A549 (cell line): Measurements from ENCODE around the gene SLCO2A1. TPM values are rescaled to one million over a fixed set of nuclear protein-coding genes. Genes with fewer than 3 reads are reported as not detected.
A peak's percentile ranks its signal among the peaks of the same experiment; 100 is the strongest.

Experiments
- ATAC-seq, 2 experiments: fragments of 200-7000 bp in 1 of 2; fragments of >200 bp in 1 of 2; cut with Nextera tagmentation in 1 of 2; cut with Tn5 transposase in 1 of 2; 3 replicates each; pipeline versions ENCODE4 v1.8.0 to v1.9.1; 2018 to 2020; ENCODE audit warnings: mild to moderate bottlenecking in 1 of 2, moderate library complexity in 1 of 2
- CTCF ChIA-PET: fragments of 300-600 bp; sonication (Branson Sonifier 250); formaldehyde crosslinking; extraction: SDS; loops from one replicate; lab custom pipeline; 2021; ENCODE audit warnings: antibody characterized with exemption, inconsistent platforms; lab: Yijun Ruan, JAX
- POLR2A ChIA-PET: fragments of 350-600 bp; formaldehyde crosslinking; extraction: SDS; loops from one replicate; lab custom pipeline; 2021; ENCODE audit warnings: antibody characterized with exemption, inconsistent platforms; lab: Yijun Ruan, JAX
- DNase-seq, 2 experiments: peaks; one replicate each; pipeline versions ENCODE4 v3.0.0 to v3.0.0-alpha.2; 2011 to 2016; ENCODE audit warnings: low read depth in 1 of 2, low spot score in 1 of 2
- FAIRE-seq: peaks from 2 replicates; lab custom pipeline; 2011; peaks lifted over from hg19 to GRCh38; lab: Jason Lieb, UNC
- H3K27ac ChIP-seq, 2 experiments: fragments of >200 bp; sonication (Bioruptor Twin); formaldehyde crosslinking; 3 replicates each; pipeline ENCODE4 v1.5.1; 2016 to 2017
- H3K4me1 ChIP-seq: fragments of >200 bp; sonication (Bioruptor Twin); formaldehyde crosslinking; 3 replicates; pipeline ENCODE4 v1.6.1; 2016
- H3K4me2 ChIP-seq: fragments of >200 bp; sonication (Bioruptor Twin); formaldehyde crosslinking; 3 replicates; pipeline ENCODE4 v1.6.1; 2016
- H3K4me3 ChIP-seq: fragments of >200 bp; sonication (Bioruptor Twin); formaldehyde crosslinking; 3 replicates; pipeline ENCODE4 v1.5.1; 2016
- H3K9me3 ChIP-seq: fragments of >200 bp; sonication (Bioruptor Twin); formaldehyde crosslinking; 3 replicates; pipeline ENCODE4 v1.6.1; 2016
- CBX8 ChIP-seq: fragments of 200-600 bp; sonication (generic); IDR thresholded peaks from 2 replicates; pipeline ENCODE4 v1.6.1; 2016
- CEBPB ChIP-seq, 2 experiments: fragments of >200 bp in 1 of 2; sonication (Bioruptor Twin) in 1 of 2; formaldehyde crosslinking in 1 of 2; IDR thresholded peaks; 2 replicates each; pipeline ENCODE4 v1.6.1; 2012 to 2016
- CHD2 ChIP-seq: fragments of 150-350 bp; IDR thresholded peaks from 2 replicates; pipeline ENCODE4 v1.6.1; 2014; ENCODE audit warnings: low read length; ENCODE audit not compliant: partially characterized antibody
- EHMT2 ChIP-seq: fragments of 200-600 bp; sonication (generic); IDR thresholded peaks from 2 replicates; pipeline ENCODE4 v1.6.1; 2016; ENCODE audit warnings: antibody characterized with exemption, low read depth, mild to moderate bottlenecking, moderate library complexity
- ESRRA ChIP-seq: fragments of 150-350 bp; IDR thresholded peaks from 2 replicates; pipeline ENCODE4 v1.6.1; 2014; ENCODE audit warnings: mild to moderate bottlenecking, low read length, borderline replicate concordance
- FOSL2 ChIP-seq, 2 experiments: fragments of 450-650 bp in 1 of 2; fragments of >200 bp in 1 of 2; sonication (Bioruptor Twin) in 1 of 2; formaldehyde crosslinking; IDR thresholded peaks; 2 replicates each; pipeline versions ENCODE4 v1.5.0 to v1.6.1; 2016 to 2020; ENCODE audit warnings: mild to moderate bottlenecking in 1 of 2, moderate library complexity in 1 of 2
- GATA3 ChIP-seq: IDR thresholded peaks from 2 replicates; pipeline ENCODE4 v1.6.1; 2012; ENCODE audit warnings: borderline replicate concordance
- HDAC2 ChIP-seq: fragments of 200-600 bp; sonication (generic); IDR thresholded peaks from 2 replicates; pipeline ENCODE4 v1.6.1; 2016
- HEYL ChIP-seq: fragments of 250-450 bp; sonication (Bioruptor Pico); IDR thresholded peaks from 2 replicates; pipeline ENCODE4 v1.8.0; 2021; ENCODE audit warnings: mild to moderate bottlenecking, moderate library complexity
- HOXB13 ChIP-seq: fragments of 250-450 bp; sonication (Bioruptor Pico); IDR thresholded peaks from 2 replicates; pipeline ENCODE4 v1.5.0; 2020; ENCODE audit warnings: low read depth, mild to moderate bottlenecking, moderate library complexity
- HOXB5 ChIP-seq: fragments of 250-450 bp; sonication (Bioruptor Pico); IDR thresholded peaks from 2 replicates; pipeline ENCODE4 v1.5.0; 2020; ENCODE audit warnings: mild to moderate bottlenecking, moderate library complexity
- JUNB ChIP-seq: fragments of >200 bp; sonication (Bioruptor Twin); formaldehyde crosslinking; IDR thresholded peaks from 2 replicates; pipeline ENCODE4 v1.6.1; 2016
- MYC ChIP-seq: IDR thresholded peaks from 2 replicates; pipeline ENCODE4 v1.6.1; 2012; ENCODE audit warnings: mild to moderate bottlenecking, inconsistent platforms, low read length, improper control_type of control experiment, borderline replicate concordance
- NFE2L2 ChIP-seq: fragments of 150-350 bp; conservative IDR thresholded peaks from 2 replicates; pipeline ENCODE4 v1.6.1; 2014; ENCODE audit warnings: low read length
- NPAS2 ChIP-seq: fragments of 250-450 bp; sonication (Bioruptor Pico); IDR thresholded peaks from 2 replicates; pipeline ENCODE4 v1.8.0; 2022; ENCODE audit warnings: mild to moderate bottlenecking, moderate library complexity, borderline replicate concordance
- NR3C1 ChIP-seq: fragments of >200 bp; sonication (Bioruptor Twin); formaldehyde crosslinking; IDR thresholded peaks from 3 replicates; pipeline ENCODE4 v1.6.1; 2017
- POLR2AphosphoS2 ChIP-seq: conservative IDR thresholded peaks from 2 replicates; pipeline ENCODE4 v1.6.1; 2012; ENCODE audit warnings: low read length, improper control_type of control experiment, inconsistent platforms
- RAD21 ChIP-seq, 2 experiments: fragments of >200 bp in 1 of 2; sonication (Bioruptor Twin) in 1 of 2; formaldehyde crosslinking in 1 of 2; IDR thresholded peaks in 1 of 2; conservative IDR thresholded peaks in 1 of 2; 2 replicates in 1 of 2; 3 replicates in 1 of 2; pipeline ENCODE4 v1.6.1; 2012 to 2018; ENCODE audit warnings: inconsistent platforms in 1 of 2
- RFX5 ChIP-seq: fragments of 450-650 bp; IDR thresholded peaks from 2 replicates; pipeline ENCODE4 v1.7.1; 2014; ENCODE audit warnings: antibody characterized with exemption, mild to moderate bottlenecking, moderate library complexity
- SMC3 ChIP-seq: fragments of >200 bp; sonication (Bioruptor Twin); formaldehyde crosslinking; IDR thresholded peaks from 3 replicates; pipeline ENCODE4 v1.6.1; 2018; ENCODE audit warnings: inconsistent platforms
- TFCP2L1 ChIP-seq: fragments of 250-450 bp; sonication (Bioruptor Pico); IDR thresholded peaks from 2 replicates; pipeline ENCODE4 v1.5.0; 2021; ENCODE audit warnings: mild to moderate bottlenecking
- TP53 ChIP-seq: fragments of 250-450 bp; sonication (Bioruptor Pico); IDR thresholded peaks from 2 replicates; pipeline ENCODE4 v1.5.0; 2021; ENCODE audit warnings: mild to moderate bottlenecking, moderate library complexity
- ZFP36 ChIP-seq: fragments of 450-650 bp; IDR thresholded peaks from 2 replicates; pipeline ENCODE4 v1.6.1; 2014; ENCODE audit warnings: borderline replicate concordance; ENCODE audit not compliant: partially characterized antibody
- ZNF302 ChIP-seq: fragments of 250-450 bp; sonication (Bioruptor Pico); IDR thresholded peaks from 2 replicates; pipeline ENCODE4 v1.9.0; 2021; ENCODE audit warnings: inconsistent platforms, mild to moderate bottlenecking, moderate library complexity
- WGBS: methylation state at CpG from one replicate; pipeline ENCODE4 v1.1.6; 2017; ENCODE audit errors: missing lambda C conversion rate; 5-methylcytosine and 5-hydroxymethylcytosine counted together
- polyA plus RNA-seq, 4 experiments: library from polyadenylated mRNA; depleted of rRNA in 3 of 4; stranded (reverse); fragments of >200 nt; fragmentation: RNase III in 1 of 4; extraction: RNeasy Plus Mini Kit Qiagen cat#74134 plus additional on column Dnase treatment in 1 of 4; gene quantifications; 2 replicates in 3 of 4; 3 replicates in 1 of 4; pipeline ENCODE4 v1.2.3, GENCODE V29; 2011 to 2017
- TF ChIP-seq, protein P1 (sequence below): fragments of 250-450 bp; sonication (Bioruptor Pico); IDR thresholded peaks from 2 replicates; pipeline ENCODE4 v1.5.0; 2020; ENCODE audit warnings: low read depth, mild to moderate bottlenecking, moderate library complexity
- TF ChIP-seq, protein P2 (sequence below): fragments of >200 bp; sonication (Bioruptor Twin); formaldehyde crosslinking; IDR thresholded peaks from 3 replicates; pipeline ENCODE4 v1.6.1; 2016
- TF ChIP-seq, protein P3 (sequence below): fragments of 200-600 bp; sonication (generic); IDR thresholded peaks from 2 replicates; pipeline ENCODE4 v1.6.1; 2016; ENCODE audit warnings: antibody characterized with exemption, mild to moderate bottlenecking, moderate library complexity

Gene SLCO2A1
- polyA plus RNA-seq, 2 of the 4 experiments (the other 2 are of a cell fraction): 0.12 TPM; not detected in 1

GRCh38 chr3:133992951-133993620 lies 36.6 kb downstream of the SLCO2A1 start:
- Histone ChIP-seq H3K27ac (no peak overlapping the region), H3K4me2 (no peak overlapping the region), H3K4me3 (no peak overlapping the region), H3K4me1 (no peaks in the 10 kb centered on the region), H3K9me3 (no peaks in the 10 kb centered on the region)
- FAIRE-seq: no peak
- ChIA-PET CTCF (interaction anchor here (0.8 kb wide), 1 partner anchor 9 kb away, joined by 3 read pairs; no protein-coding TSS in a partner anchor), POLR2A (no interaction called here)
- no peak for TF ChIP-seq SMC3
- TF ChIP-seq JUNB: no peak
- TF ChIP-seq NFE2L2: no peak
- TF ChIP-seq TP53: no peak
- no peak for TF ChIP-seq HEYL (CRISPR knock-in tag)
- TF ChIP-seq RFX5: no peak
- no peak for TF ChIP-seq CEBPB (IDR thresholded peaks at IDR 0.05)
- TF ChIP-seq, protein P1, sequence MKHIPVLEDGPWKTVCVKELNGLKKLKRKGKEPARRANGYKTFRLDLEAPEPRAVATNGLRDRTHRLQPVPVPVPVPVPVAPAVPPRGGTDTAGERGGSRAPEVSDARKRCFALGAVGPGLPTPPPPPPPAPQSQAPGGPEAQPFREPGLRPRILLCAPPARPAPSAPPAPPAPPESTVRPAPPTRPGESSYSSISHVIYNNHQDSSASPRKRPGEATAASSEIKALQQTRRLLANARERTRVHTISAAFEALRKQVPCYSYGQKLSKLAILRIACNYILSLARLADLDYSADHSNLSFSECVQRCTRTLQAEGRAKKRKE: no peak
- TF ChIP-seq RAD21 (conservative IDR thresholded peaks at IDR 0.05 in 1 of 2, IDR thresholded peaks at IDR 0.05 in 1 of 2): no peak
- TF ChIP-seq HOXB13 (CRISPR knock-in tag): no peak
- TF ChIP-seq ZNF302 (CRISPR knock-in tag): no peak
- TF ChIP-seq NPAS2 (CRISPR knock-in tag): no peak
- no peak for TF ChIP-seq POLR2AphosphoS2
- TF ChIP-seq NR3C1: no peak
- WGBS: 37% methylated on average over 5 of the region's 10 CpGs
- ATAC-seq: no peak
- no peak for DNase-seq

GRCh38 chr3:133992381-133992780 lies 37.3 kb downstream of the SLCO2A1 start:
- Histone ChIP-seq H3K4me1 (no peaks in the 10 kb centered on the region), H3K27ac (no peak overlapping the region), H3K9me3 (no peaks in the 10 kb centered on the region), H3K4me2 (no peak overlapping the region), H3K4me3 (no peak overlapping the region)
- CTCF ChIA-PET: interaction anchor here (0.7 to 0.8 kb wide), 2 partner anchors 8 to 61 kb away, joined by 3 read pairs; no protein-coding TSS in a partner anchor
- DNase-seq: no peak
- FAIRE-seq: no peak
- peak in 1 of 2 experiments; percentile 51; a peak in 2 of 6 replicates for ATAC-seq
- TF ChIP-seq TFCP2L1 (CRISPR knock-in tag) (no peak), ESRRA (no peak), ZNF302 (CRISPR knock-in tag) (no peak), NR3C1 (no peak), NPAS2 (CRISPR knock-in tag) (no peak), HDAC2 (no peak), HEYL (CRISPR knock-in tag) (no peak), MYC (no peak), CBX8 (no peak)
- POLR2A ChIA-PET: no interaction called here
- WGBS: 32% methylated on average over 3 of the region's 3 CpGs

GRCh38 chr3:133991637-133992036 lies 38.1 kb downstream of the SLCO2A1 start:
- no peaks in the 10 kb centered on the region for H3K4me1 ChIP-seq
- ATAC-seq: no peak
- POLR2A ChIA-PET: no interaction called here
- no peaks in the 10 kb centered on the region for H3K9me3 ChIP-seq
- no peak for FAIRE-seq
- no peak overlapping the region for H3K4me3 ChIP-seq
- CTCF ChIA-PET: interaction anchor here (0.7 kb wide), 1 partner anchor 60 kb away, joined by 3 read pairs; no protein-coding TSS in a partner anchor
- H3K4me2 ChIP-seq: no peak overlapping the region
- H3K27ac ChIP-seq: no peak overlapping the region
- DNase-seq: no peak
- WGBS: 53% methylated on average over 2 of the region's 2 CpGs
- TF ChIP-seq HOXB5 (CRISPR knock-in tag): no peak
- no peak for TF ChIP-seq FOSL2 (IDR thresholded peaks at IDR 0.05)
- TF ChIP-seq FOSL2 (CRISPR knock-in tag; IDR thresholded peaks at IDR 0.05): no peak
- TF ChIP-seq, protein P2, sequence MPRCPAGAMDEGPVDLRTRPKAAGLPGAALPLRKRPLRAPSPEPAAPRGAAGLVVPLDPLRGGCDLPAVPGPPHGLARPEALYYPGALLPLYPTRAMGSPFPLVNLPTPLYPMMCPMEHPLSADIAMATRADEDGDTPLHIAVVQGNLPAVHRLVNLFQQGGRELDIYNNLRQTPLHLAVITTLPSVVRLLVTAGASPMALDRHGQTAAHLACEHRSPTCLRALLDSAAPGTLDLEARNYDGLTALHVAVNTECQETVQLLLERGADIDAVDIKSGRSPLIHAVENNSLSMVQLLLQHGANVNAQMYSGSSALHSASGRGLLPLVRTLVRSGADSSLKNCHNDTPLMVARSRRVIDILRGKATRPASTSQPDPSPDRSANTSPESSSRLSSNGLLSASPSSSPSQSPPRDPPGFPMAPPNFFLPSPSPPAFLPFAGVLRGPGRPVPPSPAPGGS: no peak
- TF ChIP-seq EHMT2: no peak
- TF ChIP-seq CHD2: no peak
- TF ChIP-seq GATA3: no peak
- TF ChIP-seq NR3C1: no peak
- no peak for TF ChIP-seq ZFP36
- TF ChIP-seq CEBPB (IDR thresholded peaks at IDR 0.05): no peak
- no peak for TF ChIP-seq RFX5
- TF ChIP-seq CBX8: no peak
- TF ChIP-seq, protein P3, sequence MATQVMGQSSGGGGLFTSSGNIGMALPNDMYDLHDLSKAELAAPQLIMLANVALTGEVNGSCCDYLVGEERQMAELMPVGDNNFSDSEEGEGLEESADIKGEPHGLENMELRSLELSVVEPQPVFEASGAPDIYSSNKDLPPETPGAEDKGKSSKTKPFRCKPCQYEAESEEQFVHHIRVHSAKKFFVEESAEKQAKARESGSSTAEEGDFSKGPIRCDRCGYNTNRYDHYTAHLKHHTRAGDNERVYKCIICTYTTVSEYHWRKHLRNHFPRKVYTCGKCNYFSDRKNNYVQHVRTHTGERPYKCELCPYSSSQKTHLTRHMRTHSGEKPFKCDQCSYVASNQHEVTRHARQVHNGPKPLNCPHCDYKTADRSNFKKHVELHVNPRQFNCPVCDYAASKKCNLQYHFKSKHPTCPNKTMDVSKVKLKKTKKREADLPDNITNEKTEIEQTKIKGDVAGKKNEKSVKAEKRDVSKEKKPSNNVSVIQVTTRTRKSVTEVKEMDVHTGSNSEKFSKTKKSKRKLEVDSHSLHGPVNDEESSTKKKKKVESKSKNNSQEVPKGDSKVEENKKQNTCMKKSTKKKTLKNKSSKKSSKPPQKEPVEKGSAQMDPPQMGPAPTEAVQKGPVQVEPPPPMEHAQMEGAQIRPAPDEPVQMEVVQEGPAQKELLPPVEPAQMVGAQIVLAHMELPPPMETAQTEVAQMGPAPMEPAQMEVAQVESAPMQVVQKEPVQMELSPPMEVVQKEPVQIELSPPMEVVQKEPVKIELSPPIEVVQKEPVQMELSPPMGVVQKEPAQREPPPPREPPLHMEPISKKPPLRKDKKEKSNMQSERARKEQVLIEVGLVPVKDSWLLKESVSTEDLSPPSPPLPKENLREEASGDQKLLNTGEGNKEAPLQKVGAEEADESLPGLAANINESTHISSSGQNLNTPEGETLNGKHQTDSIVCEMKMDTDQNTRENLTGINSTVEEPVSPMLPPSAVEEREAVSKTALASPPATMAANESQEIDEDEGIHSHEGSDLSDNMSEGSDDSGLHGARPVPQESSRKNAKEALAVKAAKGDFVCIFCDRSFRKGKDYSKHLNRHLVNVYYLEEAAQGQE: no peak
